MCF 10A (cell line): ENCODE data around the gene KCNA1. TPM values are rescaled to one million over a fixed set of nuclear protein-coding genes. Genes with fewer than 3 reads are reported as not detected.

Experiments used
- BruUV-seq: library from RNA; stranded (reverse); fragments of 400-500 nt; replicated peaks from 2 replicates; lab custom pipeline; 2021; lab: Mats Ljungman, UMichigan
- CTCF ChIA-PET: fragments of 300-600 bp; sonication (Branson Sonifier 250); formaldehyde crosslinking; extraction: SDS; loops from one replicate; lab custom pipeline; 2021; ENCODE audit warnings: antibody characterized with exemption, inconsistent platforms; lab: Yijun Ruan, JAX
- POLR2A ChIA-PET: fragments of 300-600, 350-650 bp; sonication (Branson Sonifier 250); formaldehyde crosslinking; extraction: SDS; loops from one replicate; lab custom pipeline; 2020; ENCODE audit warnings: antibody characterized with exemption, inconsistent platforms; lab: Yijun Ruan, JAX
- DNase-seq: peaks from one replicate; pipeline ENCODE4 v3.0.0-alpha.2; 2018; ENCODE audit not compliant: unreplicated experiment
- H3K27ac Mint-ChIP-seq: one replicate; pipeline ENCODE4 v1.8.0; 2022; ENCODE audit warnings: mild to moderate bottlenecking, low read depth, mixed read lengths; ENCODE audit not compliant: unreplicated experiment
- H3K27me3 Mint-ChIP-seq: one replicate; pipeline ENCODE4 v1.8.0; 2022; ENCODE audit warnings: mixed read lengths; ENCODE audit not compliant: insufficient read depth, unreplicated experiment
- H3K36me3 Mint-ChIP-seq: one replicate; pipeline ENCODE4 v1.8.0; 2022; ENCODE audit warnings: mild to moderate bottlenecking, moderate library complexity, mixed read lengths; ENCODE audit not compliant: insufficient read depth, unreplicated experiment
- H3K4me1 Mint-ChIP-seq: one replicate; pipeline ENCODE4 v1.8.0; 2022; ENCODE audit warnings: mixed read lengths; ENCODE audit not compliant: insufficient read depth, unreplicated experiment
- H3K4me3 Mint-ChIP-seq: one replicate; pipeline ENCODE4 v1.8.0; 2022; ENCODE audit warnings: mild to moderate bottlenecking, moderate library complexity, mixed read lengths; ENCODE audit not compliant: unreplicated experiment
- H3K9me3 Mint-ChIP-seq: one replicate; pipeline ENCODE4 v1.8.0; 2022; ENCODE audit warnings: mixed read lengths; ENCODE audit not compliant: unreplicated experiment
- intact Hi-C: fragments of 100-400 bp; cut with micrococcal nuclease; formaldehyde crosslinking; loops from 2 replicates; pipeline ENCODE4 v1.14.1; 2022
- total RNA-seq: library from RNA; stranded (reverse); gene quantifications from 2 replicates; pipeline ENCODE4 v1.2.3, GENCODE V29; 2022
- TF ChIP-seq, protein P1 (sequence below): fragments of 200-600 bp; IDR thresholded peaks from one replicate; pipeline ENCODE4 v1.8.0; 2022; ENCODE audit warnings: antibody characterized with exemption, mild to moderate bottlenecking; ENCODE audit not compliant: unreplicated experiment

Gene KCNA1
- total RNA-seq, 1 experiment from 2014 or later: not detected

DNA sequence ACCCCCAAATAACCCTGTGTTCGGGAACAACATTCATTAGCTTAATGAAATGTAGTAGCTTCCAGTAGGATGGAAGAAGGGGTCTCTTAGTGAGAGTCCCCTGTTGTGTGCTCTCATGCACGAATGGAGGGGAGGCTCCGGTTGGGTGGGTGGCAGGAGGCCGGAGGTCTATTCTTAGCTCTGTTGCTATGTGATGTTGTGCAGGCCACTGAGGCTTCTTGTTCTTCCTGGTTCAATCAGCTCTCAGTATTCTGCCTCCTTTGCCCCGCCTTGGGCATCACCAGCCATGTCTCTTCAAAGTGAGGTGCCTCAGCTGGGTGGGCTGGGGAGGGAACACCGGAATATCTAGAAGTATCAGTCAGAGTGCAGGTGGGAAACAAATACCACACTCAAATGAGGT is 50.8 kb downstream of the KCNA1 start:
- intact Hi-C loops: no loop called here
- BruUV-seq: no TSS peak
- TF ChIP-seq, protein P1, sequence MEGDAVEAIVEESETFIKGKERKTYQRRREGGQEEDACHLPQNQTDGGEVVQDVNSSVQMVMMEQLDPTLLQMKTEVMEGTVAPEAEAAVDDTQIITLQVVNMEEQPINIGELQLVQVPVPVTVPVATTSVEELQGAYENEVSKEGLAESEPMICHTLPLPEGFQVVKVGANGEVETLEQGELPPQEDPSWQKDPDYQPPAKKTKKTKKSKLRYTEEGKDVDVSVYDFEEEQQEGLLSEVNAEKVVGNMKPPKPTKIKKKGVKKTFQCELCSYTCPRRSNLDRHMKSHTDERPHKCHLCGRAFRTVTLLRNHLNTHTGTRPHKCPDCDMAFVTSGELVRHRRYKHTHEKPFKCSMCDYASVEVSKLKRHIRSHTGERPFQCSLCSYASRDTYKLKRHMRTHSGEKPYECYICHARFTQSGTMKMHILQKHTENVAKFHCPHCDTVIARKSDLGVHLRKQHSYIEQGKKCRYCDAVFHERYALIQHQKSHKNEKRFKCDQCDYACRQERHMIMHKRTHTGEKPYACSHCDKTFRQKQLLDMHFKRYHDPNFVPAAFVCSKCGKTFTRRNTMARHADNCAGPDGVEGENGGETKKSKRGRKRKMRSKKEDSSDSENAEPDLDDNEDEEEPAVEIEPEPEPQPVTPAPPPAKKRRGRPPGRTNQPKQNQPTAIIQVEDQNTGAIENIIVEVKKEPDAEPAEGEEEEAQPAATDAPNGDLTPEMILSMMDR: no peak
- H3K36me3 Mint-ChIP-seq: no peaks in the 10 kb centered on the region
- H3K4me3 Mint-ChIP-seq: no peak overlapping the region
- H3K27ac Mint-ChIP-seq: no peak overlapping the region
- no peaks in the 10 kb centered on the region for H3K4me1 Mint-ChIP-seq
- ChIA-PET POLR2A (interaction anchor here (0.7 kb wide), 1 partner anchor 97 kb away, joined by 3 read pairs; no protein-coding TSS in a partner anchor), CTCF (interaction anchor here (0.5 to 2.3 kb wide), 4 partner anchors 22 to 103 kb away, joined by 3 to 10 read pairs (median 3); no protein-coding TSS in a partner anchor)
- no peak for DNase-seq
- H3K27me3 Mint-ChIP-seq: no peaks in the 10 kb centered on the region
- H3K9me3 Mint-ChIP-seq: peaks cover 19% of the 10 kb centered on the region

- Mint-ChIP-seq H3K27ac (no peak overlapping the region), H3K36me3 (no peaks in the 10 kb centered on the region)
- POLR2A ChIA-PET: no interaction called here
Observed at GRCh38 chr12:4961311-4961710, 51.6 kb downstream of the KCNA1 start.

GRCh38 chr12:4962539-4963486 is 53.1 kb downstream of the KCNA1 start:
- TF ChIP-seq, protein P1: no peak
- Mint-ChIP-seq H3K27ac (no peak overlapping the region), H3K4me1 (no peaks in the 10 kb centered on the region), H3K27me3 (no peaks in the 10 kb centered on the region), H3K36me3 (no peaks in the 10 kb centered on the region), H3K9me3 (peaks cover 3% of the 10 kb centered on the region), H3K4me3 (no peak overlapping the region)
- BruUV-seq: no TSS peak
- intact Hi-C loops: no loop called here
- DNase-seq: peak; percentile 22
- CTCF ChIA-PET: interaction anchor here (0.6 to 1.0 kb wide), 3 partner anchors 32 to 106 kb away, joined by 3 to 4 read pairs (median 4); no protein-coding TSS in a partner anchor
- POLR2A ChIA-PET: interaction anchor here (0.8 kb wide), 1 partner anchor 24 kb away, joined by 3 read pairs; no protein-coding TSS in a partner anchor

More at GRCh38 chr12:4961311-4961710, 51.6 kb downstream of the KCNA1 start:
- DNase-seq: no peak
- CTCF ChIA-PET: interaction anchor here (0.8 to 2.3 kb wide), 2 partner anchors 88 to 104 kb away, joined by 3 to 10 read pairs; no protein-coding TSS in a partner anchor
- intact Hi-C loops: no loop called here
- Mint-ChIP-seq H3K4me1 (no peaks in the 10 kb centered on the region), H3K9me3 (peaks cover 12% of the 10 kb centered on the region), H3K27me3 (no peaks in the 10 kb centered on the region), H3K4me3 (no peak overlapping the region)
- no TSS peak for BruUV-seq
- TF ChIP-seq, protein P1: no peak

Other genes starting within 250 kb of the KCNA1 start
- gene GALNT8, start 189.5 kb upstream of the KCNA1 start, total RNA-seq: not detected in 2 replicates
- not detected in 2 replicates for gene KCNA5, start 134.0 kb downstream of the KCNA1 start, total RNA-seq